GM21390 (cell line): ENCODE results near the gene RBM24.

Experiments
- ATAC-seq: cut with Tn5 transposase; IDR thresholded peaks from one replicate; pipeline ENCODE4 v1.9.1; 2021; ENCODE audit not compliant: unreplicated experiment

The RBM24 gene

GRCh38 chr6:17341117-17341805, 60.1 kb downstream of the RBM24 start:
- no peak for ATAC-seq

GRCh38 chr6:17341891-17342290, 60.7 kb downstream of the RBM24 start:
- ATAC-seq: no peak

GRCh38 chr6:17343215-17343614, 62.1 kb downstream of the RBM24 start:
- ATAC-seq: no peak
